OCI-LY3 (cell line): ENCODE measurements around the gene CFAP46.

Experiments used
- H2AFZ ChIP-seq: fragments of 200-600, 300-600 bp; shearing (Covaris generic); 2 replicates; pipeline ENCODE4 v1.6.0; 2014; ENCODE audit warnings: antibody characterized with exemption, low read depth, low read length
- H3K27ac ChIP-seq: fragments of 200-600, 300-600 bp; sonication (generic); 2 replicates; pipeline ENCODE4 v1.5.1; 2014; ENCODE audit warnings: mild to moderate bottlenecking, low read length, moderate library complexity, mixed read lengths
- H3K27me3 ChIP-seq: fragments of 200-600, 300-600 bp; sonication (generic); 2 replicates; pipeline ENCODE4 v1.6.1; 2014; ENCODE audit warnings: low read depth, low read length, mixed read lengths
- H3K36me3 ChIP-seq: fragments of 200-600, 300-600 bp; sonication (generic); replicated peaks from 2 replicates; pipeline ENCODE3; 2014; ENCODE audit warnings: low read depth, low read length, mixed read lengths
- H3K4me1 ChIP-seq: fragments of 300-600, 200-600 bp; sonication (generic); 2 replicates; pipeline ENCODE4 v1.6.1; 2014; ENCODE audit warnings: low read length, mixed read lengths
- H3K4me2 ChIP-seq: fragments of 200-600, 300-600 bp; sonication (generic); 2 replicates; pipeline ENCODE4 v1.6.1; 2014; ENCODE audit warnings: low read length, mixed read lengths
- H3K4me3 ChIP-seq: fragments of 300-600, 200-600 bp; sonication (generic); 2 replicates; pipeline ENCODE4 v1.5.1; 2014; ENCODE audit warnings: antibody characterized with exemption, mild to moderate bottlenecking, low read length, moderate library complexity
- H3K79me2 ChIP-seq: fragments of 300-600, 200-600 bp; shearing (Covaris generic); 2 replicates; pipeline ENCODE4 v1.6.1; 2014; ENCODE audit warnings: mild to moderate bottlenecking, low read length, mixed read lengths
- H3K9ac ChIP-seq: fragments of 300-600, 200-600 bp; shearing (Covaris generic); 2 replicates; pipeline ENCODE4 v1.6.0; 2014; ENCODE audit warnings: mild to moderate bottlenecking, low read length, moderate library complexity
- H3K9me3 ChIP-seq: fragments of 200-600, 300-600 bp; shearing (Covaris generic); 2 replicates; pipeline ENCODE4 v1.6.1; 2014; ENCODE audit warnings: low read length, mixed read lengths; ENCODE audit not compliant: insufficient read depth
- H4K20me1 ChIP-seq: fragments of 200-600, 300-600 bp; sonication (generic); 2 replicates; pipeline ENCODE4 v1.6.1; 2016; ENCODE audit warnings: low read length, mixed read lengths; ENCODE audit not compliant: insufficient read depth
- CTCF ChIP-seq: fragments of 200-600, 300-600 bp; sonication (generic); IDR thresholded peaks from 2 replicates; pipeline ENCODE4 v1.5.1; 2014; ENCODE audit warnings: antibody characterized with exemption, low read length, low read depth
- EZH2phosphoT487 ChIP-seq: fragments of 200-600 bp; shearing (Covaris generic); IDR thresholded peaks from 2 replicates; pipeline ENCODE4 v1.6.1; 2018; ENCODE audit warnings: antibody characterized with exemption, mixed run types, low read depth

CFAP46 gene

GRCh38 chr10:132910186-132910880 lies 32.0 kb downstream of the CFAP46 start:
- H3K79me2 ChIP-seq: no peaks in the 10 kb centered on the region
- H3K27me3 ChIP-seq: no peaks in the 10 kb centered on the region
- no peak for TF ChIP-seq EZH2phosphoT487
- no peak for TF ChIP-seq CTCF
- H3K27ac ChIP-seq: no peak overlapping the region
- no peak overlapping the region for H3K4me2 ChIP-seq
- no peak overlapping the region for H3K9ac ChIP-seq
- H4K20me1 ChIP-seq: no peaks in the 10 kb centered on the region
- no peak overlapping the region for H3K4me3 ChIP-seq
- no peaks in the 10 kb centered on the region for H3K36me3 ChIP-seq
- H3K9me3 ChIP-seq: no peaks in the 10 kb centered on the region
- no peaks in the 10 kb centered on the region for H3K4me1 ChIP-seq
- no peak overlapping the region for H2AFZ ChIP-seq

- no peak overlapping the region for H3K4me2 ChIP-seq
- no peaks in the 10 kb centered on the region for H3K79me2 ChIP-seq
- H4K20me1 ChIP-seq: no peaks in the 10 kb centered on the region
- no peaks in the 10 kb centered on the region for H3K36me3 ChIP-seq
- no peak overlapping the region for H3K9ac ChIP-seq
- TF ChIP-seq CTCF (no peak), EZH2phosphoT487 (no peak)
- no peak overlapping the region for H2AFZ ChIP-seq
- no peaks in the 10 kb centered on the region for H3K4me1 ChIP-seq
- no peaks in the 10 kb centered on the region for H3K27me3 ChIP-seq
- H3K4me3 ChIP-seq: no peak overlapping the region
- H3K27ac ChIP-seq: no peak overlapping the region
- no peaks in the 10 kb centered on the region for H3K9me3 ChIP-seq
Measured at GRCh38 chr10:132909491-132910071, 32.8 kb downstream of the CFAP46 start.

GRCh38 chr10:132908621-132909295 lies 33.6 kb downstream of the CFAP46 start:
- H3K27ac ChIP-seq: no peak overlapping the region
- H3K9me3 ChIP-seq: no peaks in the 10 kb centered on the region
- no peak overlapping the region for H2AFZ ChIP-seq
- no peaks in the 10 kb centered on the region for H3K4me1 ChIP-seq
- H3K4me3 ChIP-seq: no peak overlapping the region
- no peak overlapping the region for H3K4me2 ChIP-seq
- H3K9ac ChIP-seq: no peak overlapping the region
- TF ChIP-seq CTCF: no peak
- no peak for TF ChIP-seq EZH2phosphoT487
- H4K20me1 ChIP-seq: no peaks in the 10 kb centered on the region
- H3K79me2 ChIP-seq: no peaks in the 10 kb centered on the region
- no peaks in the 10 kb centered on the region for H3K36me3 ChIP-seq
- H3K27me3 ChIP-seq: no peaks in the 10 kb centered on the region

GRCh38 chr10:132907821-132908620 lies 34.3 kb downstream of the CFAP46 start:
- no peaks in the 10 kb centered on the region for H3K27me3 ChIP-seq
- H3K9ac ChIP-seq: no peak overlapping the region
- H3K4me1 ChIP-seq: no peaks in the 10 kb centered on the region
- H2AFZ ChIP-seq: no peak overlapping the region
- H3K9me3 ChIP-seq: no peaks in the 10 kb centered on the region
- H3K79me2 ChIP-seq: no peaks in the 10 kb centered on the region
- no peak overlapping the region for H3K4me3 ChIP-seq
- H3K36me3 ChIP-seq: no peaks in the 10 kb centered on the region
- H4K20me1 ChIP-seq: no peaks in the 10 kb centered on the region
- TF ChIP-seq EZH2phosphoT487 (no peak), CTCF (no peak)
- H3K4me2 ChIP-seq: no peak overlapping the region
- H3K27ac ChIP-seq: no peak overlapping the region
